Articular chondrocyte of knee joint (primary cell): Measurements from ENCODE around the gene ZNF354C. TPM values are rescaled to one million over a fixed set of nuclear protein-coding genes. Genes with fewer than 3 reads are reported as not detected.

Experiments used
- total RNA-seq: library from RNA; depleted of rRNA; stranded (reverse); fragments of >200 nt; gene quantifications from 2 replicates; pipeline ENCODE4 v1.2.3, GENCODE V29; 2012

ZNF354C gene
- 11.1 and 14.1 TPM in 2 replicates for total RNA-seq

DNA sequence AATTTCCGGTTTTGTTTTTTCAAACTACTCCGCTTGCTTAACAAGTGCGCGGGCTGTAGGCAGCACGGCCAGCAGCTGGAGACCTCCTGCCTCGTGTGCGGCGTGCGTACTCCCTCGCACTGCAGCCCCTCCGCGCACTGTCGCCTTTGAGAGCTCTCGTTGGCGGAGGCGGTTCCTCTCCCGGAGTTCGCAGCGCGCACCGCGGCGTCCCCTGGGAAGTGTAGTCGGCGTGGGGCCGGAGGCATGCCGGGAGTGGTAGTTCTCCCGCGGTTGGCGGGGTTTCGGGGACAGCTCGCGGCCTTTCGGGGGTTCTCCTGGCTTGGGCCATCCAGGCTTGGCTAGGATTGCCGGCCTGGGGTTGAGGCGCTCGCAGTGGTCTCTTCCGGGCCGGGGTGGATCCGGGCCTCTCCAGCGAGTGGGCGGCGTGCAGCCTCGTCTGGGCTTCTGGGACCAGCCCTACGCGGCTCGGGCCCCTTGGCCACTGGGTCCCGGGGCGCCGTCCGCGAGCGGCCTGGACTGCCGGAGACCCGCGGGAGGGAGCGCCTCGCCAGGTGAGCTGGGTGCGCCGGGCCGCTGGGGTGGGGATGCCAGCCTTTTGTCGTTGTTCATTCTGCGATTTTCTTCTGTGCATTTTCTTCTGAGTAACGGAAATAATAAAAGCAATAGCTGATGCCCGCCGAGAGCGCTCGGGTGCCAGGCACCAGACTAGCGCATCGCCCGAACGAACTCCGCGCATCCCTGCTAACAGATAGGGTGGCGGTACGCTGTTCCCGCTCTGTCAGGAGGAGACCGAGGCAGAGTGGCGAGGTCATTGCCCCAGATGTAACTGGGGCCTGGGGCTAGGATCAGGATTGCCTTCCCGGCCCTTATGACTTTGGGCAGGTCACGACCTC lies at the start of gene ZNF354C:
ZNF354C (plus strand) TSS at position 258 of the 893 bp plus-strand sequence. CDS start 1,696 bp downstream, outside the sequence.

DNA sequence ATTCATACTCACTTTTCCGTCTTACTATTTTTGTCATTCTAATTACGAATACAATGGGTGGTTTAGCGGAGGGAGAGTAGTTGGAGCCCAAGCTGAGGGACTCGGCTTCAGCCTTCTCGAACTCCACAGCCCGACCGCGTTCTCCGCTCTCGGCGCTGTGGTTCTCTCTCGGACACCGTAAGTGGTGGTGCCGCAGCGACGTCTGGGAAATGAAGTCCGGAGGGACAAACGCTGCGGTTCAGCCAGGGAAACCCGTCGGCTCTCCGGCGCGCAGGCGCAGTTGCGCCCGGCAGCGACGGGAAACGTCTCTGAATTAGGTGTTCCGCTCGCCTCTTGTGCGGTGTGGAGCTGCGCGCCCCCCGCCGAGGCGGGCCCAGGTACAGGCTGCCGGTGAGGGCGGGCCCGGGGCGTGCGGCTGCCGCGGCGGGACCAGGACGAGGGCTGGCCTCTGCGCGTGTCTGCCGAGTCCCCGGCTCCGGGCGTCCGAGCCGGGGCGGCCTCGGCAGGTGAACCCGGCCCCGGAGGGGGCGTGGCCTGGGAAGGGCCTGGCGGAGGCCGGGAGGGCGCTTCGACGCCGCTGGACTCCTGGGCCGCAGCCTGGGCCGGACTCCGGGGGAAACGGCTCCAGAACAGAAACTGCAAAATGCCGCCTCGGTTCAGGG lies 36.5 kb upstream of the ZNF354C start, which contains the start of gene ZNF879:
ZNF879 (plus strand) TSS at position 277 of the 662 bp plus-strand sequence. CDS start 1,201 bp downstream, outside the sequence.

Other genes with a start within 250 kb of the ZNF354C start
- 11.2 and 14.2 TPM in 2 replicates for gene ZNF354B, start 200.4 kb upstream of the ZNF354C start, total RNA-seq
- gene ZFP2, start 164.5 kb upstream of the ZNF354C start, total RNA-seq: 2.1 and 3.1 TPM in 2 replicates
- gene ZNF454, start 119.2 kb upstream of the ZNF354C start, total RNA-seq: 2.5 and 3.0 TPM in 2 replicates
- gene GRM6, start 65.1 kb upstream of the ZNF354C start, total RNA-seq: not detected in 2 replicates
- gene ZNF879, start 36.6 kb upstream of the ZNF354C start, total RNA-seq: 6.5 and 7.3 TPM in 2 replicates